ENCODE data around the gene VPS29. TPM values are rescaled to one million over a fixed set of nuclear protein-coding genes. Genes with fewer than 3 reads are reported as not detected.

VPS29 gene
- polyA plus RNA-seq, 1 of the 3 experiments (the other 2 are of a cell fraction), result 110 TPM

DNA sequence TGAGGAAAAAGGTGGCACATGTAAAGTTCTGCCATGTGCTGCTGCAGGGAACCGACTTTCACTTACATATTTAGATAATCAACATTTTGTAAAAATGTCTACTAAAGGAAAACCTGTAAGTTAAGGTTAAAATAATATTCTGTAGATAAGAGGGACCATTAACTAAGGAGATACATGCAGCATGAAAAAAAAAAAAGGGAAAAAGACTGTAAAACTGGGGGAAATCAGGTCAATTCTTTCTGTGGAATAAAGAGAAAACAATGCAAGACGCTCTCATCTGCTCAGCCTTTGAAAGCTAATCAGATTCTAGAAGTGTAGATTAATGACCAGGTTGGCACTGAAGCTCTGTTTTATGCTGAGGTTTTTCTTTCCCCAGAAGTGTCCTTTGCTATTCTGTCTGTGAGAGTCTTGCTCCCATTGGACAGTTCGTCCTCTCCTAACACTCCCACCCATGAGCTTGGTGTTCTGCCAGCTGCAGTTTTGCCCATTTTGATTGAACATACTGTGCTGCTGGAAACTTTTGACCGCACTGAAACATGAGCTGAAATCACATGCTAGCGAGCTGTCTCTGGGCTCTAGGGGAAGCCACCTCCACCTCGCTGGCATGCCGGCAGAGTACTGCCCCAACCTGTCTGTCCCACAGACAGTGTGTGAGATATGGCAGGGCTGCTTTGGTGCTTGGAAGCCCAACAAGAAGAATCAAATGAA, 41.5 kb upstream of the VPS29 start:
- H3K27ac ChIP-seq (ENCODE audit: low read depth in 2 of 2, low read length in 1 of 2), result no peak overlapping the region
- H3K79me2 ChIP-seq (ENCODE audit: insufficient read depth), result peaks cover 33% of the 10 kb centered on the region; the same call in 1 of the 2 replicates
- H3F3A ChIP-seq (replicated peaks; ENCODE audit: insufficient read depth), result peaks cover 40% of the 10 kb centered on the region
- no peak overlapping the region for H2AFZ ChIP-seq (ENCODE audit: low read depth)
- H3K4me2 ChIP-seq, result no peak overlapping the region
- ChIA-PET POLR2A (no interaction called here), CTCF (interaction anchor here (1.1 to 1.6 kb wide), 7 partner anchors 8 to 444 kb away, joined by 3 to 8 read pairs (median 3); partner anchors contain the start of gene FAM216A)
- H3K36me3 ChIP-seq (replicated peaks in 1 of 2; ENCODE audit: control insufficient read depth in 1 of 2, insufficient read depth in 2 of 2, low read length in 1 of 2), result peaks cover 12 to 27% of the 10 kb centered on the region in 2 experiments
- DNase-seq, result no peak
- no peak overlapping the region for H3K9ac ChIP-seq
- H3K9me3 ChIP-seq, result no peaks in the 10 kb centered on the region
- TF ChIP-seq MXI1 (IDR thresholded peaks at IDR 0.05; ENCODE audit: low read depth, low read length), result no peak
- TF ChIP-seq ELF1 (IDR thresholded peaks at IDR 0.05), result no peak
- no peak for TF ChIP-seq FOSL2 (IDR thresholded peaks at IDR 0.05; ENCODE audit: borderline replicate concordance, low read depth)
- TF ChIP-seq YY1 (IDR thresholded peaks at IDR 0.05; ENCODE audit: low read depth), result no peak
- TF ChIP-seq, protein P1, sequence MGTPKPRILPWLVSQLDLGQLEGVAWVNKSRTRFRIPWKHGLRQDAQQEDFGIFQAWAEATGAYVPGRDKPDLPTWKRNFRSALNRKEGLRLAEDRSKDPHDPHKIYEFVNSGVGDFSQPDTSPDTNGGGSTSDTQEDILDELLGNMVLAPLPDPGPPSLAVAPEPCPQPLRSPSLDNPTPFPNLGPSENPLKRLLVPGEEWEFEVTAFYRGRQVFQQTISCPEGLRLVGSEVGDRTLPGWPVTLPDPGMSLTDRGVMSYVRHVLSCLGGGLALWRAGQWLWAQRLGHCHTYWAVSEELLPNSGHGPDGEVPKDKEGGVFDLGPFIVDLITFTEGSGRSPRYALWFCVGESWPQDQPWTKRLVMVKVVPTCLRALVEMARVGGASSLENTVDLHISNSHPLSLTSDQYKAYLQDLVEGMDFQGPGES (IDR thresholded peaks at IDR 0.05; ENCODE audit: low read depth, low read length), result no peak
- no peak for TF ChIP-seq TEAD4 (IDR thresholded peaks at IDR 0.05; ENCODE audit: borderline replicate concordance, insufficient read depth)
- TF ChIP-seq EP300 (IDR thresholded peaks at IDR 0.05; ENCODE audit: borderline replicate concordance in 1 of 2, low read depth in 1 of 2, low read length in 1 of 2), result no peak
- TF ChIP-seq TAF1 (IDR thresholded peaks at IDR 0.05; ENCODE audit: borderline replicate concordance, low read depth, low read length), result no peak
- TF ChIP-seq SMC3 (IDR thresholded peaks at IDR 0.05; ENCODE audit: low read depth, low read length), result no peak
- TF ChIP-seq, protein P2, sequence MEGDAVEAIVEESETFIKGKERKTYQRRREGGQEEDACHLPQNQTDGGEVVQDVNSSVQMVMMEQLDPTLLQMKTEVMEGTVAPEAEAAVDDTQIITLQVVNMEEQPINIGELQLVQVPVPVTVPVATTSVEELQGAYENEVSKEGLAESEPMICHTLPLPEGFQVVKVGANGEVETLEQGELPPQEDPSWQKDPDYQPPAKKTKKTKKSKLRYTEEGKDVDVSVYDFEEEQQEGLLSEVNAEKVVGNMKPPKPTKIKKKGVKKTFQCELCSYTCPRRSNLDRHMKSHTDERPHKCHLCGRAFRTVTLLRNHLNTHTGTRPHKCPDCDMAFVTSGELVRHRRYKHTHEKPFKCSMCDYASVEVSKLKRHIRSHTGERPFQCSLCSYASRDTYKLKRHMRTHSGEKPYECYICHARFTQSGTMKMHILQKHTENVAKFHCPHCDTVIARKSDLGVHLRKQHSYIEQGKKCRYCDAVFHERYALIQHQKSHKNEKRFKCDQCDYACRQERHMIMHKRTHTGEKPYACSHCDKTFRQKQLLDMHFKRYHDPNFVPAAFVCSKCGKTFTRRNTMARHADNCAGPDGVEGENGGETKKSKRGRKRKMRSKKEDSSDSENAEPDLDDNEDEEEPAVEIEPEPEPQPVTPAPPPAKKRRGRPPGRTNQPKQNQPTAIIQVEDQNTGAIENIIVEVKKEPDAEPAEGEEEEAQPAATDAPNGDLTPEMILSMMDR (IDR thresholded peaks at IDR 0.05), result no peak
- TF ChIP-seq, protein P3, sequence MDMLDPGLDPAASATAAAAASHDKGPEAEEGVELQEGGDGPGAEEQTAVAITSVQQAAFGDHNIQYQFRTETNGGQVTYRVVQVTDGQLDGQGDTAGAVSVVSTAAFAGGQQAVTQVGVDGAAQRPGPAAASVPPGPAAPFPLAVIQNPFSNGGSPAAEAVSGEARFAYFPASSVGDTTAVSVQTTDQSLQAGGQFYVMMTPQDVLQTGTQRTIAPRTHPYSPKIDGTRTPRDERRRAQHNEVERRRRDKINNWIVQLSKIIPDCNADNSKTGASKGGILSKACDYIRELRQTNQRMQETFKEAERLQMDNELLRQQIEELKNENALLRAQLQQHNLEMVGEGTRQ (IDR thresholded peaks at IDR 0.05; ENCODE audit: borderline replicate concordance, low read depth, low read length), result no peak
- TF ChIP-seq RAD21 (IDR thresholded peaks at IDR 0.05; ENCODE audit: low read length), result no peak
- no peak for TF ChIP-seq CHD2 (IDR thresholded peaks at IDR 0.05; ENCODE audit: low read length, partially characterized antibody)
- no peak for TF ChIP-seq JUND (IDR thresholded peaks at IDR 0.05)
- TF ChIP-seq FOXJ3 (CRISPR knock-in tag; IDR thresholded peaks at IDR 0.05), result no peak
- TF ChIP-seq MEF2A (IDR thresholded peaks at IDR 0.05; ENCODE audit: borderline replicate concordance, low read depth), result no peak
- TF ChIP-seq, protein P4, sequence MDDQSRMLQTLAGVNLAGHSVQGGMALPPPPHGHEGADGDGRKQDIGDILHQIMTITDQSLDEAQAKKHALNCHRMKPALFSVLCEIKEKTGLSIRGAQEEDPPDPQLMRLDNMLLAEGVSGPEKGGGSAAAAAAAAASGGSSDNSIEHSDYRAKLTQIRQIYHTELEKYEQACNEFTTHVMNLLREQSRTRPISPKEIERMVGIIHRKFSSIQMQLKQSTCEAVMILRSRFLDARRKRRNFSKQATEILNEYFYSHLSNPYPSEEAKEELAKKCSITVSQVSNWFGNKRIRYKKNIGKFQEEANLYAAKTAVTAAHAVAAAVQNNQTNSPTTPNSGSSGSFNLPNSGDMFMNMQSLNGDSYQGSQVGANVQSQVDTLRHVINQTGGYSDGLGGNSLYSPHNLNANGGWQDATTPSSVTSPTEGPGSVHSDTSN (IDR thresholded peaks at IDR 0.05), result no peak
- no peak for TF ChIP-seq FOXM1 (IDR thresholded peaks at IDR 0.05; ENCODE audit: low read depth)
- peaks cover 23% of the 10 kb centered on the region for H4K20me1 ChIP-seq (ENCODE audit: insufficient read depth)
- no peak overlapping the region for H3K4me3 ChIP-seq (ENCODE audit: low read depth in 2 of 2, low read length in 1 of 2)
- 86% methylated on average over 7 of the region's 7 CpGs for WGBS (ENCODE audit: low lambda C conversion rate)
- peaks cover 4 to 21% of the 10 kb centered on the region in 2 experiments; a peak in 2 of 4 replicates for H3K4me1 ChIP-seq (ENCODE audit: control insufficient read depth in 1 of 2, insufficient read depth in 2 of 2, low read depth in 1 of 2, low read length in 1 of 2)
- H3K27me3 ChIP-seq (ENCODE audit: insufficient read depth), result no peaks in the 10 kb centered on the region
- H3K9me2 ChIP-seq, result no peaks in the 10 kb centered on the region
